Activated gamma-delta T cell (primary cell): ENCODE results near the gene LGR6.

ENCODE experiments used
- DNase-seq: peaks from one replicate; lab custom pipeline; 2025; lab: John Stamatoyannopoulos, UW

LGR6 gene

GRCh38 chr1:202266061-202266765, 72.6 kb downstream of the LGR6 start:
- DNase-seq: no peak

GRCh38 chr1:202268032-202268431, 74.4 kb downstream of the LGR6 start:
- DNase-seq: no peak

- DNase-seq: no peak
Measured at GRCh38 chr1:202268817-202269216, 75.2 kb downstream of the LGR6 start.

- no peak for DNase-seq
Measured at GRCh38 chr1:202270871-202271326, 77.3 kb downstream of the LGR6 start.

GRCh38 chr1:202272103-202272845, 78.7 kb downstream of the LGR6 start:
- no peak for DNase-seq

GRCh38 chr1:202274611-202275010, 81.0 kb downstream of the LGR6 start:
- no peak for DNase-seq

GRCh38 chr1:202275061-202275770, 81.6 kb downstream of the LGR6 start:
- no peak for DNase-seq

GRCh38 chr1:202276081-202276715, 82.6 kb downstream of the LGR6 start:
- no peak for DNase-seq

GRCh38 chr1:202276920-202277319, 83.3 kb downstream of the LGR6 start:
- DNase-seq: no peak

- DNase-seq: no peak
Measured at GRCh38 chr1:202278751-202279150, 85.2 kb downstream of the LGR6 start.

GRCh38 chr1:202279806-202280205, 86.2 kb downstream of the LGR6 start:
- no peak for DNase-seq

GRCh38 chr1:202280595-202280994, 87.0 kb downstream of the LGR6 start:
- DNase-seq: no peak

- no peak for DNase-seq
Measured at GRCh38 chr1:202281316-202282024, 87.9 kb downstream of the LGR6 start.

GRCh38 chr1:202282025-202282371, 88.4 kb downstream of the LGR6 start:
- no peak for DNase-seq

- no peak for DNase-seq
Measured at GRCh38 chr1:202282596-202283283, 89.1 kb downstream of the LGR6 start.

- DNase-seq: no peak
Measured at GRCh38 chr1:202283379-202283844, 89.8 kb downstream of the LGR6 start.

- no peak for DNase-seq
Measured at GRCh38 chr1:202283991-202284390, 90.4 kb downstream of the LGR6 start.

- DNase-seq: no peak
Measured at GRCh38 chr1:202285908-202286307, 92.3 kb downstream of the LGR6 start.

GRCh38 chr1:202286622-202287097, 93.1 kb downstream of the LGR6 start:
- DNase-seq: no peak

- no peak for DNase-seq
Measured at GRCh38 chr1:202287196-202287595, 93.6 kb downstream of the LGR6 start.

- DNase-seq: no peak
Measured at GRCh38 chr1:202288177-202288576, 94.6 kb downstream of the LGR6 start.
